ENCODE results near the gene DPH2. TPM values are rescaled to one million over a fixed set of nuclear protein-coding genes. Genes with fewer than 3 reads are reported as not detected.

Gene DPH2
- total and polyA plus RNA-seq, 10 of the 15 experiments (the other 5 are each of a cell fraction or from before 2014, with no cell fraction given) = 13.1 to 82.9 (median 52.0) TPM

DNA sequence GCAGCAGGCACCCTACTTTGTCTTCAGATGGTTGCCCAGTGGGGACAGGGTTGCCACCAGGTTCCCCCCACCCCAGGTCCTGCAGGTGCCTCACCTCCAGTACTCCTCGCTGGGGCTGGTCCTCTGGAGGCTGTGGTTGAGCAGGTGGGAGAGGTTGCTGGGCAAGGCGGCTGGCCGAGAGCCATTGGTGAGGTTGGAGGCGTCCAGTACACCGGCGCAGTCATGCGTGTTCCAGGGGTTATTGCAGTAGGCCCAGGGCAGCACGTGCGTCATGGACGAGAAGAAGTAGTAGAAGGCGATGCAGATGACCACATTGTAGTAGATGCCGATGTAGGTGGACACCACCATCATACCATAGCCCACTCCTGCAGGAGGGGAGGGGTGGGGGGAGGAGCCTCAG, 38.4 kb downstream of the DPH2 start:
- H3K27ac ChIP-seq (ENCODE audit: control insufficient read depth, insufficient read depth) = no peak overlapping the region
- H3K9me3 ChIP-seq (replicated peaks; ENCODE audit: control insufficient read depth, insufficient read depth, low read length) = no peaks in the 10 kb centered on the region
- no peak overlapping the region for H3K9ac ChIP-seq (ENCODE audit: control insufficient read depth, insufficient read depth, low read length)
- H3K36me3 ChIP-seq (ENCODE audit: control insufficient read depth in 2 of 2, insufficient read depth in 2 of 2, low read length in 1 of 2) = no peaks in the 10 kb centered on the region
- no TSS peak for BruUV-seq (replicated peaks)
- H3K4me1 ChIP-seq (ENCODE audit: control insufficient read depth, insufficient read depth, low read length) = no peaks in the 10 kb centered on the region
- H4K20me1 ChIP-seq (ENCODE audit: control insufficient read depth, insufficient read depth) = no peaks in the 10 kb centered on the region
- H3K4me3 ChIP-seq = no peak overlapping the region
- WGBS (ENCODE audit: insufficient coverage, insufficient replicate concordance, low lambda C conversion rate, missing lambda C conversion rate) = 76% methylated on average over 12 of the region's 12 CpGs
- H2AFZ ChIP-seq (ENCODE audit: control insufficient read depth, low read depth, low read length) = no peak overlapping the region
- H3K27me3 ChIP-seq (replicated peaks in 1 of 2; ENCODE audit: control insufficient read depth in 2 of 2, insufficient read depth in 2 of 2, low read length in 1 of 2) = no peaks in the 10 kb centered on the region; a peak in 1 of 4 replicates
- RAD21 ChIA-PET (ENCODE audit: unreplicated experiment) = no interaction called here
- H3K79me2 ChIP-seq (ENCODE audit: control insufficient read depth, insufficient read depth, low read length) = no peaks in the 10 kb centered on the region
- no peak overlapping the region for H3K4me2 ChIP-seq (ENCODE audit: control insufficient read depth, insufficient read depth)
- ATAC-seq = no peak
- in situ Hi-C loops (cut with MboI) (no loop called here), intact Hi-C loops (cut with micrococcal nuclease; ENCODE audit: unreplicated experiment) (no loop called here)
- CTCF ChIA-PET = interaction anchor here (7.3 kb wide), 1 partner anchor 37 kb away, joined by 167 read pairs; no protein-coding TSS in a partner anchor
- SMC1A ChIA-PET (ENCODE audit: uncharacterized antibody, unreplicated experiment) = interaction anchor here (1.9 kb wide), 1 partner anchor 28 kb away, joined by 7 read pairs; no protein-coding TSS in a partner anchor
- no peak for FAIRE-seq
- no peak for DNase-seq (ENCODE audit: low read depth, low spot score)
- POLR2A ChIA-PET = no interaction called here
- TF ChIP-seq POLR2AphosphoS5 (IDR thresholded peaks at IDR 0.05; ENCODE audit: low read length) = no peak
- TF ChIP-seq BRCA1 (IDR thresholded peaks at IDR 0.05; ENCODE audit: low read depth, low read length) = no peak
- TF ChIP-seq FOXK2 (IDR thresholded peaks at IDR 0.05) = no peak
- TF ChIP-seq WRNIP1 (IDR thresholded peaks at IDR 0.05; ENCODE audit: borderline replicate concordance, low read depth, low read length) = no peak
- TF ChIP-seq, protein P1, sequence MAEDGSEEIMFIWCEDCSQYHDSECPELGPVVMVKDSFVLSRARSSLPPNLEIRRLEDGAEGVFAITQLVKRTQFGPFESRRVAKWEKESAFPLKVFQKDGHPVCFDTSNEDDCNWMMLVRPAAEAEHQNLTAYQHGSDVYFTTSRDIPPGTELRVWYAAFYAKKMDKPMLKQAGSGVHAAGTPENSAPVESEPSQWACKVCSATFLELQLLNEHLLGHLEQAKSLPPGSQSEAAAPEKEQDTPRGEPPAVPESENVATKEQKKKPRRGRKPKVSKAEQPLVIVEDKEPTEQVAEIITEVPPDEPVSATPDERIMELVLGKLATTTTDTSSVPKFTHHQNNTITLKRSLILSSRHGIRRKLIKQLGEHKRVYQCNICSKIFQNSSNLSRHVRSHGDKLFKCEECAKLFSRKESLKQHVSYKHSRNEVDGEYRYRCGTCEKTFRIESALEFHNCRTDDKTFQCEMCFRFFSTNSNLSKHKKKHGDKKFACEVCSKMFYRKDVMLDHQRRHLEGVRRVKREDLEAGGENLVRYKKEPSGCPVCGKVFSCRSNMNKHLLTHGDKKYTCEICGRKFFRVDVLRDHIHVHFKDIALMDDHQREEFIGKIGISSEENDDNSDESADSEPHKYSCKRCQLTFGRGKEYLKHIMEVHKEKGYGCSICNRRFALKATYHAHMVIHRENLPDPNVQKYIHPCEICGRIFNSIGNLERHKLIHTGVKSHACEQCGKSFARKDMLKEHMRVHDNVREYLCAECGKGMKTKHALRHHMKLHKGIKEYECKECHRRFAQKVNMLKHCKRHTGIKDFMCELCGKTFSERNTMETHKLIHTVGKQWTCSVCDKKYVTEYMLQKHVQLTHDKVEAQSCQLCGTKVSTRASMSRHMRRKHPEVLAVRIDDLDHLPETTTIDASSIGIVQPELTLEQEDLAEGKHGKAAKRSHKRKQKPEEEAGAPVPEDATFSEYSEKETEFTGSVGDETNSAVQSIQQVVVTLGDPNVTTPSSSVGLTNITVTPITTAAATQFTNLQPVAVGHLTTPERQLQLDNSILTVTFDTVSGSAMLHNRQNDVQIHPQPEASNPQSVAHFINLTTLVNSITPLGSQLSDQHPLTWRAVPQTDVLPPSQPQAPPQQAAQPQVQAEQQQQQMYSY (CRISPR knock-in tag; IDR thresholded peaks at IDR 0.05) = no peak
- TF ChIP-seq, protein P2, sequence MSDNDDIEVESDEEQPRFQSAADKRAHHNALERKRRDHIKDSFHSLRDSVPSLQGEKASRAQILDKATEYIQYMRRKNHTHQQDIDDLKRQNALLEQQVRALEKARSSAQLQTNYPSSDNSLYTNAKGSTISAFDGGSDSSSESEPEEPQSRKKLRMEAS (IDR thresholded peaks at IDR 0.05; ENCODE audit: low read depth, low read length) = no peak
- TF ChIP-seq, protein P3, sequence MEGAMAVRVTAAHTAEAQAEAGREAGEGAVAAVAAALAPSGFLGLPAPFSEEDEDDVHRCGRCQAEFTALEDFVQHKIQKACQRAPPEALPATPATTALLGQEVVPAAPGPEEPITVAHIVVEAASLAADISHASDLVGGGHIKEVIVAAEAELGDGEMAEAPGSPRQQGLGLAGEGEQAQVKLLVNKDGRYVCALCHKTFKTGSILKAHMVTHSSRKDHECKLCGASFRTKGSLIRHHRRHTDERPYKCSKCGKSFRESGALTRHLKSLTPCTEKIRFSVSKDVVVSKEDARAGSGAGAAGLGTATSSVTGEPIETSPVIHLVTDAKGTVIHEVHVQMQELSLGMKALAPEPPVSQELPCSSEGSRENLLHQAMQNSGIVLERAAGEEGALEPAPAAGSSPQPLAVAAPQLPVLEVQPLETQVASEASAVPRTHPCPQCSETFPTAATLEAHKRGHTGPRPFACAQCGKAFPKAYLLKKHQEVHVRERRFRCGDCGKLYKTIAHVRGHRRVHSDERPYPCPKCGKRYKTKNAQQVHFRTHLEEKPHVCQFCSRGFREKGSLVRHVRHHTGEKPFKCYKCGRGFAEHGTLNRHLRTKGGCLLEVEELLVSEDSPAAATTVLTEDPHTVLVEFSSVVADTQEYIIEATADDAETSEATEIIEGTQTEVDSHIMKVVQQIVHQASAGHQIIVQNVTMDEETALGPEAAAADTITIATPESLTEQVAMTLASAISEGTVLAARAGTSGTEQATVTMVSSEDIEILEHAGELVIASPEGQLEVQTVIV (IDR thresholded peaks at IDR 0.05; ENCODE audit: borderline replicate concordance, partially characterized antibody) = no peak
- TF ChIP-seq, protein P4, sequence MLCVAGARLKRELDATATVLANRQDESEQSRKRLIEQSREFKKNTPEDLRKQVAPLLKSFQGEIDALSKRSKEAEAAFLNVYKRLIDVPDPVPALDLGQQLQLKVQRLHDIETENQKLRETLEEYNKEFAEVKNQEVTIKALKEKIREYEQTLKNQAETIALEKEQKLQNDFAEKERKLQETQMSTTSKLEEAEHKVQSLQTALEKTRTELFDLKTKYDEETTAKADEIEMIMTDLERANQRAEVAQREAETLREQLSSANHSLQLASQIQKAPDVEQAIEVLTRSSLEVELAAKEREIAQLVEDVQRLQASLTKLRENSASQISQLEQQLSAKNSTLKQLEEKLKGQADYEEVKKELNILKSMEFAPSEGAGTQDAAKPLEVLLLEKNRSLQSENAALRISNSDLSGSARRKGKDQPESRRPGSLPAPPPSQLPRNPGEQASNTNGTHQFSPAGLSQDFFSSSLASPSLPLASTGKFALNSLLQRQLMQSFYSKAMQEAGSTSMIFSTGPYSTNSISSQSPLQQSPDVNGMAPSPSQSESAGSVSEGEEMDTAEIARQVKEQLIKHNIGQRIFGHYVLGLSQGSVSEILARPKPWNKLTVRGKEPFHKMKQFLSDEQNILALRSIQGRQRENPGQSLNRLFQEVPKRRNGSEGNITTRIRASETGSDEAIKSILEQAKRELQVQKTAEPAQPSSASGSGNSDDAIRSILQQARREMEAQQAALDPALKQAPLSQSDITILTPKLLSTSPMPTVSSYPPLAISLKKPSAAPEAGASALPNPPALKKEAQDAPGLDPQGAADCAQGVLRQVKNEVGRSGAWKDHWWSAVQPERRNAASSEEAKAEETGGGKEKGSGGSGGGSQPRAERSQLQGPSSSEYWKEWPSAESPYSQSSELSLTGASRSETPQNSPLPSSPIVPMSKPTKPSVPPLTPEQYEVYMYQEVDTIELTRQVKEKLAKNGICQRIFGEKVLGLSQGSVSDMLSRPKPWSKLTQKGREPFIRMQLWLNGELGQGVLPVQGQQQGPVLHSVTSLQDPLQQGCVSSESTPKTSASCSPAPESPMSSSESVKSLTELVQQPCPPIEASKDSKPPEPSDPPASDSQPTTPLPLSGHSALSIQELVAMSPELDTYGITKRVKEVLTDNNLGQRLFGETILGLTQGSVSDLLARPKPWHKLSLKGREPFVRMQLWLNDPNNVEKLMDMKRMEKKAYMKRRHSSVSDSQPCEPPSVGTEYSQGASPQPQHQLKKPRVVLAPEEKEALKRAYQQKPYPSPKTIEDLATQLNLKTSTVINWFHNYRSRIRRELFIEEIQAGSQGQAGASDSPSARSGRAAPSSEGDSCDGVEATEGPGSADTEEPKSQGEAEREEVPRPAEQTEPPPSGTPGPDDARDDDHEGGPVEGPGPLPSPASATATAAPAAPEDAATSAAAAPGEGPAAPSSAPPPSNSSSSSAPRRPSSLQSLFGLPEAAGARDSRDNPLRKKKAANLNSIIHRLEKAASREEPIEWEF (IDR thresholded peaks at IDR 0.05; ENCODE audit: insufficient replicate concordance, low read depth, low read length) = no peak
- TF ChIP-seq BCL11A (IDR thresholded peaks at IDR 0.05; ENCODE audit: low read depth, low read length) = no peak
- TF ChIP-seq ZNF622 (IDR thresholded peaks at IDR 0.05) = no peak
- TF ChIP-seq IKZF1 (conservative IDR thresholded peaks at IDR 0.05) = no peak
- TF ChIP-seq MTA3 (IDR thresholded peaks at IDR 0.05; ENCODE audit: borderline replicate concordance, low read length) = no peak

All from GM12878 (cell line).